SK-N-SH treated with all-trans-retinoic acid at 6 μM for 48 hours (cell line): ENCODE results near the gene EMILIN2.

Experiments used
- ATAC-seq: fragments of 200-7000 bp; cut with Tn5 transposase; 3 replicates; pipeline ENCODE4 v1.9.1; 2020; ENCODE audit warnings: mild to moderate bottlenecking, moderate library complexity
- BACH2 ChIP-seq: fragments of 250-450 bp; sonication (Bioruptor Pico); IDR thresholded peaks from 2 replicates; pipeline ENCODE4 v1.9.0; 2021; ENCODE audit warnings: mild to moderate bottlenecking, borderline replicate concordance
- CREB5 ChIP-seq: fragments of 250-450 bp; sonication (Bioruptor Pico); IDR thresholded peaks from 2 replicates; pipeline ENCODE4 v1.5.1; 2020; ENCODE audit warnings: low read depth, mild to moderate bottlenecking, moderate library complexity
- CSDC2 ChIP-seq: fragments of 250-450 bp; sonication (Bioruptor Pico); IDR thresholded peaks from 2 replicates; pipeline ENCODE4 v1.5.0; 2020; ENCODE audit warnings: mild to moderate bottlenecking, moderate library complexity
- CSRNP3 ChIP-seq: fragments of 250-450 bp; sonication (Bioruptor Pico); IDR thresholded peaks from 2 replicates; pipeline ENCODE4 v1.5.1; 2021; ENCODE audit warnings: mild to moderate bottlenecking, moderate library complexity
- GLIS3 ChIP-seq: fragments of 250-450 bp; sonication (Bioruptor Pico); IDR thresholded peaks from 2 replicates; pipeline ENCODE4 v1.5.0; 2020; ENCODE audit warnings: mild to moderate bottlenecking, moderate library complexity
- ISL1 ChIP-seq: fragments of 250-450 bp; sonication (Bioruptor Pico); IDR thresholded peaks from 2 replicates; pipeline ENCODE4 v2.1.2; 2022; ENCODE audit warnings: mild to moderate bottlenecking, moderate library complexity
- OSR1 ChIP-seq: fragments of 250-450 bp; sonication (Bioruptor Pico); IDR thresholded peaks from 2 replicates; pipeline ENCODE4 v1.8.0; 2022; ENCODE audit warnings: moderate library complexity, mild to moderate bottlenecking, inconsistent platforms
- PATZ1 ChIP-seq: fragments of 250-450 bp; sonication (Bioruptor Pico); IDR thresholded peaks from 2 replicates; pipeline ENCODE4 v1.8.0; 2020; ENCODE audit warnings: mild to moderate bottlenecking, moderate library complexity, borderline replicate concordance
- POU6F1 ChIP-seq: fragments of 250-450 bp; sonication (Bioruptor Pico); IDR thresholded peaks from 2 replicates; pipeline ENCODE4 v1.8.0; 2021; ENCODE audit warnings: low read depth, mild to moderate bottlenecking, moderate library complexity, borderline replicate concordance
- RARB ChIP-seq: fragments of 250-450 bp; sonication (Bioruptor Pico); IDR thresholded peaks from 2 replicates; pipeline ENCODE4 v1.8.0; 2021; ENCODE audit warnings: mild to moderate bottlenecking, moderate library complexity
- SNAI2 ChIP-seq: fragments of 250-450 bp; sonication (Bioruptor Pico); IDR thresholded peaks from 2 replicates; pipeline ENCODE4 v1.5.0; 2020; ENCODE audit warnings: mild to moderate bottlenecking, moderate library complexity
- TCF4 ChIP-seq: fragments of 250-450 bp; sonication (Bioruptor Pico); IDR thresholded peaks from 2 replicates; pipeline ENCODE4 v1.8.0; 2021; ENCODE audit warnings: mild to moderate bottlenecking, moderate library complexity, borderline replicate concordance
- TOX ChIP-seq: fragments of 250-450 bp; sonication (Bioruptor Pico); IDR thresholded peaks from 2 replicates; pipeline ENCODE4 v1.8.0; 2021; ENCODE audit warnings: mild to moderate bottlenecking, moderate library complexity, borderline replicate concordance
- ZC3H10 ChIP-seq: fragments of 250-450 bp; sonication (Bioruptor Pico); IDR thresholded peaks from 2 replicates; pipeline ENCODE4 v1.5.1; 2021; ENCODE audit warnings: mild to moderate bottlenecking, moderate library complexity
- ZFP3 ChIP-seq: fragments of 250-450 bp; sonication (Bioruptor Pico); IDR thresholded peaks from 2 replicates; pipeline ENCODE4 v1.5.0; 2020; ENCODE audit warnings: mild to moderate bottlenecking, moderate library complexity
- ZFP30 ChIP-seq: fragments of 450-650 bp; formaldehyde crosslinking; IDR thresholded peaks from 2 replicates; pipeline ENCODE4 v1.5.0; 2022; ENCODE audit warnings: mild to moderate bottlenecking, moderate library complexity
- ZNF565 ChIP-seq: fragments of 450-650 bp; formaldehyde crosslinking; conservative IDR thresholded peaks from 2 replicates; pipeline ENCODE4 v1.5.0; 2020; ENCODE audit warnings: low read depth, mild to moderate bottlenecking, moderate library complexity
- ZNF70 ChIP-seq: fragments of 450-650 bp; formaldehyde crosslinking; IDR thresholded peaks from 2 replicates; pipeline ENCODE4 v1.5.0; 2020; ENCODE audit warnings: mild to moderate bottlenecking, moderate library complexity
- ZNF8 ChIP-seq: fragments of 450-650 bp; formaldehyde crosslinking; IDR thresholded peaks from 2 replicates; pipeline ENCODE4 v1.5.0; 2020; ENCODE audit warnings: mild to moderate bottlenecking, moderate library complexity

EMILIN2 gene

GRCh38 chr18:2881088-2881839 is 34.5 kb downstream of the EMILIN2 start:
- ATAC-seq, result no peak
- TF ChIP-seq POU6F1 (CRISPR knock-in tag), result no peak
- TF ChIP-seq OSR1 (CRISPR knock-in tag), result no peak
- TF ChIP-seq GLIS3 (CRISPR knock-in tag), result no peak
- no peak for TF ChIP-seq CSRNP3 (CRISPR knock-in tag)
- TF ChIP-seq ISL1 (CRISPR knock-in tag), result no peak
- TF ChIP-seq ZNF70, result no peak
- TF ChIP-seq SNAI2 (CRISPR knock-in tag), result no peak
- TF ChIP-seq CREB5 (CRISPR knock-in tag), result no peak
- TF ChIP-seq CSDC2, result no peak
- TF ChIP-seq TOX (CRISPR knock-in tag), result no peak
- TF ChIP-seq PATZ1 (CRISPR knock-in tag), result no peak
- no peak for TF ChIP-seq ZFP3 (CRISPR knock-in tag)
- TF ChIP-seq ZNF565, result no peak
- no peak for TF ChIP-seq ZNF8 (CRISPR knock-in tag)
- TF ChIP-seq TCF4 (CRISPR knock-in tag), result no peak
- no peak for TF ChIP-seq BACH2 (CRISPR knock-in tag)

GRCh38 chr18:2881840-2882195 is 35.0 kb downstream of the EMILIN2 start:
- TF ChIP-seq CREB5 (CRISPR knock-in tag) (no peak), GLIS3 (CRISPR knock-in tag) (no peak)
- no peak; the same call in 2 of the 3 replicates for ATAC-seq

GRCh38 chr18:2882201-2882600 is 35.4 kb downstream of the EMILIN2 start:
- no peak for ATAC-seq
- TF ChIP-seq ZNF8 (CRISPR knock-in tag) (no peak), ISL1 (CRISPR knock-in tag) (no peak), ZC3H10 (CRISPR knock-in tag) (no peak), CSDC2 (no peak), ZNF70 (no peak), BACH2 (CRISPR knock-in tag) (no peak), ZNF565 (no peak), SNAI2 (CRISPR knock-in tag) (no peak), CREB5 (CRISPR knock-in tag) (no peak), PATZ1 (CRISPR knock-in tag) (no peak), RARB (CRISPR knock-in tag) (no peak), ZFP30 (CRISPR knock-in tag) (no peak), ZFP3 (CRISPR knock-in tag) (no peak)
